SK-N-SH (cell line): ENCODE results near the gene NR2C1.

Experiments
- CTCF ChIP-seq: fragments of 200-600 bp; sonication (generic); IDR thresholded peaks from 2 replicates; pipeline ENCODE4 v1.6.1; 2017; ENCODE audit warnings: antibody characterized with exemption, mild to moderate bottlenecking, moderate library complexity
- EZH2phosphoT487 ChIP-seq: fragments of 200-600 bp; sonication (generic); IDR thresholded peaks from 2 replicates; pipeline ENCODE4 v1.6.1; 2017; ENCODE audit warnings: low read depth, mixed run types, mild to moderate bottlenecking, antibody characterized with exemption, moderate library complexity, borderline replicate concordance
- NFIC ChIP-seq: IDR thresholded peaks from 2 replicates; pipeline ENCODE4 v1.4.0; 2012; ENCODE audit warnings: borderline replicate concordance
- REST ChIP-seq: IDR thresholded peaks from 2 replicates; pipeline ENCODE4 v1.6.1; 2012; ENCODE audit warnings: mild to moderate bottlenecking, low read depth, low read length, moderate library complexity
- TCF12 ChIP-seq: IDR thresholded peaks from 2 replicates; pipeline ENCODE4 v1.4.0; 2012
- YY1 ChIP-seq: IDR thresholded peaks from 2 replicates; pipeline ENCODE4 v1.4.0; 2012; ENCODE audit warnings: low read depth, mild to moderate bottlenecking

GRCh38 chr12:94979941-94980340 lies 93.5 kb downstream of the NR2C1 start:
- TF ChIP-seq CTCF = no peak
- no peak for TF ChIP-seq EZH2phosphoT487
- TF ChIP-seq REST = no peak
- TF ChIP-seq TCF12 = no peak
- no peak for TF ChIP-seq NFIC
- no peak for TF ChIP-seq YY1
